Neuronal stem cell (in vitro differentiated cells): Measurements from ENCODE around the gene CISH.

Experiments
- DNase-seq: peaks from one replicate; pipeline ENCODE4 v3.0.0-alpha.2; 2013; ENCODE audit warnings: low spot score
- H2AFZ ChIP-seq: one replicate; pipeline ENCODE4 v1.6.1; 2013; ENCODE audit warnings: mild to moderate bottlenecking, low read length, inconsistent platforms
- H2AK5ac ChIP-seq: 2 replicates; pipeline ENCODE4 v1.6.1; 2013; ENCODE audit warnings: low read depth, mild to moderate bottlenecking, inconsistent platforms, low read length, moderate library complexity, mixed read lengths
- H2BK120ac ChIP-seq: 2 replicates; pipeline ENCODE4 v1.6.1; 2013; ENCODE audit warnings: low read depth, mild to moderate bottlenecking, inconsistent platforms, low read length, moderate library complexity, mixed read lengths
- H2BK12ac ChIP-seq: one replicate; pipeline ENCODE4 v1.6.1; 2013; ENCODE audit warnings: low read length, inconsistent platforms
- H2BK15ac ChIP-seq: 2 replicates; pipeline ENCODE4 v1.6.1; 2013; ENCODE audit warnings: mild to moderate bottlenecking, low read length, inconsistent platforms, mixed read lengths
- H2BK5ac ChIP-seq: one replicate; pipeline ENCODE4 v1.6.1; 2013; ENCODE audit warnings: inconsistent platforms, mild to moderate bottlenecking, low read length, moderate library complexity
- H3K14ac ChIP-seq: one replicate; pipeline ENCODE4 v1.6.1; 2013; ENCODE audit warnings: low read length, inconsistent platforms
- H3K18ac ChIP-seq: 2 replicates; pipeline ENCODE4 v1.6.1; 2013; ENCODE audit warnings: low read length, inconsistent platforms
- H3K23ac ChIP-seq: 2 replicates; pipeline ENCODE4 v1.6.1; 2013; ENCODE audit warnings: low read depth, mild to moderate bottlenecking, mixed read lengths, low read length, inconsistent platforms; ENCODE audit not compliant: poor library complexity
- H3K27ac ChIP-seq: replicated peaks from 3 replicates; pipeline ENCODE4 v1.5.1; 2013; ENCODE audit warnings: low read length, inconsistent platforms
- H3K27me3 ChIP-seq, 3 experiments: 2 replicates each; pipeline ENCODE4 v1.6.1; 2013; ENCODE audit warnings: low read length in 3 of 3, mild to moderate bottlenecking in 2 of 3, inconsistent platforms in 1 of 3, low read depth in 1 of 3, mixed read lengths in 1 of 3, moderate library complexity in 1 of 3; ENCODE audit not compliant: control insufficient read depth in 3 of 3, insufficient read depth in 3 of 3
- H3K36me3 ChIP-seq, 2 donors: replicated peaks in 1 of 2; 2 replicates each; pipeline ENCODE4 v1.6.1; 2013; ENCODE audit warnings: low read length in 2 of 2; ENCODE audit not compliant: control insufficient read depth in 2 of 2, insufficient read depth in 2 of 2
- H3K4ac ChIP-seq: 2 replicates; pipeline ENCODE4 v1.6.1; 2013; ENCODE audit warnings: inconsistent platforms, mild to moderate bottlenecking, low read length, moderate library complexity
- H3K4me1 ChIP-seq, 2 donors: 1 replicate in 1 of 2; 2 replicates in 1 of 2; pipeline ENCODE4 v1.6.1; 2013; ENCODE audit warnings: low read length in 2 of 2, low read depth in 1 of 2; ENCODE audit not compliant: control insufficient read depth in 2 of 2, insufficient read depth in 1 of 2
- H3K4me2 ChIP-seq: one replicate; pipeline ENCODE4 v1.6.1; 2013; ENCODE audit warnings: mild to moderate bottlenecking, low read length, inconsistent platforms; ENCODE audit not compliant: insufficient read depth, poor library complexity, severe bottlenecking
- H3K4me3 ChIP-seq, 2 donors: 2 replicates each; pipeline ENCODE4 v1.5.1; 2013; ENCODE audit warnings: low read length in 2 of 2, mild to moderate bottlenecking in 2 of 2, inconsistent platforms in 1 of 2, moderate library complexity in 1 of 2
- H3K79me1 ChIP-seq: one replicate; pipeline ENCODE4 v1.6.1; 2013; ENCODE audit warnings: low read depth, mild to moderate bottlenecking, inconsistent platforms, low read length, moderate library complexity
- H3K9ac ChIP-seq: one replicate; pipeline ENCODE4 v1.6.1; 2013; ENCODE audit warnings: mild to moderate bottlenecking, low read depth, low read length, inconsistent platforms; ENCODE audit not compliant: poor library complexity
- H3K9me3 ChIP-seq, 2 donors: replicated peaks in 1 of 2; 2 replicates each; pipeline versions ENCODE3 to v1.6.1; 2013; ENCODE audit warnings: low read length in 2 of 2, mild to moderate bottlenecking in 2 of 2, inconsistent platforms in 1 of 2, low read depth in 1 of 2, mixed read lengths in 1 of 2, moderate library complexity in 1 of 2; ENCODE audit not compliant: control insufficient read depth in 2 of 2, insufficient read depth in 1 of 2
- H4K8ac ChIP-seq: one replicate; pipeline ENCODE4 v1.6.1; 2013; ENCODE audit warnings: low read depth, mild to moderate bottlenecking, inconsistent platforms, low read length, moderate library complexity
- H4K91ac ChIP-seq: one replicate; pipeline ENCODE4 v1.6.1; 2013; ENCODE audit warnings: low read length, low read depth, mild to moderate bottlenecking, inconsistent platforms; ENCODE audit not compliant: poor library complexity
- WGBS, 2 donors: extraction: QIAGEN DNeasy Blood & Tissue Kit; methylation state at CpG; one replicate each; pipeline ENCODE4 v1.1.7; 2013; ENCODE audit warnings: missing lambda C conversion rate in 2 of 2, mixed read lengths in 1 of 2; ENCODE audit not compliant: insufficient read length in 2 of 2, insufficient replicate concordance in 1 of 2; ENCODE audit errors: extremely low coverage in 2 of 2; 5-methylcytosine and 5-hydroxymethylcytosine counted together

CISH gene

GRCh38 chr3:50562861-50563260, 48.7 kb downstream of the CISH start:
- H3K4me1 ChIP-seq, result peaks cover 0 to 7% of the 10 kb centered on the region in 2 donors
- H3K9ac ChIP-seq, result no peak overlapping the region
- no peak overlapping the region for H3K4ac ChIP-seq
- H3K79me1 ChIP-seq, result no peaks in the 10 kb centered on the region
- no peak for DNase-seq
- no peak overlapping the region for H3K4me2 ChIP-seq
- no peak overlapping the region for H4K8ac ChIP-seq
- H2AK5ac ChIP-seq, result no peak overlapping the region
- H3K27ac ChIP-seq, result no peak overlapping the region
- WGBS, 2 donors, result no CpG with 5 or more reads among the region's 2 CpGs
- no peak overlapping the region for H3K4me3 ChIP-seq
- H2BK15ac ChIP-seq, result no peak overlapping the region
- no peak overlapping the region for H2AFZ ChIP-seq
- no peak overlapping the region for H2BK5ac ChIP-seq
- no peak overlapping the region for H3K23ac ChIP-seq
- no peak overlapping the region for H4K91ac ChIP-seq
- H2BK12ac ChIP-seq, result no peak overlapping the region
- peaks cover 0 to 1% of the 10 kb centered on the region in 2 donors for H3K36me3 ChIP-seq
- H3K14ac ChIP-seq, result no peak overlapping the region
- H3K18ac ChIP-seq, result no peak overlapping the region
- H3K9me3 ChIP-seq, result no peaks in the 10 kb centered on the region
- peaks cover 0 to 75% (median 4%) of the 10 kb centered on the region in 3 experiments for H3K27me3 ChIP-seq
- no peak overlapping the region for H2BK120ac ChIP-seq

- H3K4me2 ChIP-seq, result no peak overlapping the region
- H2AK5ac ChIP-seq, result no peak overlapping the region
- peak overlapping the region; percentile 38 for H3K9ac ChIP-seq
- H2BK5ac ChIP-seq, result peak overlapping the region; percentile 44
- no peak overlapping the region for H3K18ac ChIP-seq
- no peak overlapping the region for H2BK12ac ChIP-seq
- no peak overlapping the region for H4K8ac ChIP-seq
- no peak overlapping the region for H2BK15ac ChIP-seq
- no peaks in the 10 kb centered on the region for H3K9me3 ChIP-seq
- H3K4me1 ChIP-seq, result no peaks in the 10 kb centered on the region
- no peak overlapping the region for H3K27ac ChIP-seq
- no peaks in the 10 kb centered on the region for H3K79me1 ChIP-seq
- no peak overlapping the region for H3K4ac ChIP-seq
- H4K91ac ChIP-seq, result no peak overlapping the region
- no peak overlapping the region for H2AFZ ChIP-seq
- DNase-seq, result no peak
- H3K27me3 ChIP-seq, result peaks cover 0 to 63% (median 0%) of the 10 kb centered on the region in 3 experiments
- H3K4me3 ChIP-seq, result peak overlapping the region in 1 of 2 donors; percentile 25
- H2BK120ac ChIP-seq, result no peak overlapping the region
- H3K14ac ChIP-seq, result no peak overlapping the region
- no peaks in the 10 kb centered on the region for H3K36me3 ChIP-seq
- H3K23ac ChIP-seq, result no peak overlapping the region
Observed at GRCh38 chr3:50559702-50560101, 51.9 kb downstream of the CISH start.

GRCh38 chr3:50557915-50558314, 53.7 kb downstream of the CISH start:
- Histone ChIP-seq H3K36me3 (no peaks in the 10 kb centered on the region), H3K4ac (no peak overlapping the region), H3K27ac (no peak overlapping the region), H4K8ac (no peak overlapping the region), H3K18ac (no peak overlapping the region), H2AK5ac (no peak overlapping the region), H2BK15ac (no peak overlapping the region), H3K27me3 (peaks cover 0 to 65% (median 0%) of the 10 kb centered on the region in 3 experiments), H3K4me3 (no peak overlapping the region), H3K23ac (no peak overlapping the region), H2AFZ (no peak overlapping the region), H2BK5ac (no peak overlapping the region), H3K4me2 (no peak overlapping the region), H2BK12ac (no peak overlapping the region), H3K79me1 (no peaks in the 10 kb centered on the region), H3K4me1 (no peaks in the 10 kb centered on the region), H3K14ac (no peak overlapping the region), H3K9me3 (no peaks in the 10 kb centered on the region), H2BK120ac (no peak overlapping the region), H3K9ac (no peak overlapping the region), H4K91ac (no peak overlapping the region)
- no peak for DNase-seq
- WGBS, 2 donors, result no CpG with 5 or more reads among the region's 7 CpGs

GRCh38 chr3:50557106-50557505, 54.5 kb downstream of the CISH start:
- H3K9ac ChIP-seq, result no peak overlapping the region
- no peak overlapping the region for H2AFZ ChIP-seq
- H2BK120ac ChIP-seq, result no peak overlapping the region
- H3K4me2 ChIP-seq, result no peak overlapping the region
- no peak overlapping the region for H2BK12ac ChIP-seq
- H3K18ac ChIP-seq, result no peak overlapping the region
- no peak overlapping the region for H3K14ac ChIP-seq
- H4K8ac ChIP-seq, result no peak overlapping the region
- DNase-seq, result no peak
- H4K91ac ChIP-seq, result no peak overlapping the region
- H2BK5ac ChIP-seq, result no peak overlapping the region
- H3K23ac ChIP-seq, result no peak overlapping the region
- no peaks in the 10 kb centered on the region for H3K9me3 ChIP-seq
- no CpG with 5 or more reads among the region's 8 CpGs for WGBS, 2 donors
- no peaks in the 10 kb centered on the region for H3K4me1 ChIP-seq
- H3K4ac ChIP-seq, result no peak overlapping the region
- H3K27me3 ChIP-seq, result peaks cover 0 to 65% (median 0%) of the 10 kb centered on the region in 3 experiments
- H2BK15ac ChIP-seq, result no peak overlapping the region
- H3K4me3 ChIP-seq, result no peak overlapping the region
- H3K36me3 ChIP-seq, result no peaks in the 10 kb centered on the region
- no peaks in the 10 kb centered on the region for H3K79me1 ChIP-seq
- no peak overlapping the region for H3K27ac ChIP-seq
- H2AK5ac ChIP-seq, result peak overlapping the region; percentile 25
